ENCODE measurements around the gene SRR.
"Not testable (repeated sequence)": the region's sequence is repeated elsewhere in the genome, so short reads cannot be mapped to it uniquely, and the experiment has no call there.

SRR gene

GRCh38 chr17:2295575-2295974 lies 8.2 kb upstream of the SRR start:
- DNase-seq: no peak

- no peak for DNase-seq
These were observed 6.7 kb upstream of the SRR start for GRCh38 chr17:2297023-2297422.

GRCh38 chr17:2299136-2299535 lies 4.6 kb upstream of the SRR start:
- DNase-seq: no peak

GRCh38 chr17:2299756-2300155 lies 4.0 kb upstream of the SRR start:
- no peak for DNase-seq

- no peak for DNase-seq
These were observed 959 bp upstream of the SRR start for GRCh38 chr17:2302778-2303203.

GRCh38 chr17:2304931-2305330 lies 1.2 kb downstream of the SRR start:
- DNase-seq: no peak

- no peak for DNase-seq
These were observed 5.8 kb downstream of the SRR start for GRCh38 chr17:2309338-2310154.

- no peak for DNase-seq
These were observed 9.0 kb downstream of the SRR start for GRCh38 chr17:2312736-2313135.

GRCh38 chr17:2316916-2317205 lies 13.1 kb downstream of the SRR start:
- not testable (repeated sequence) for DNase-seq

- DNase-seq: no peak
These were observed 14.0 kb downstream of the SRR start for GRCh38 chr17:2317796-2318195.

GRCh38 chr17:2319051-2319450 lies 15.3 kb downstream of the SRR start:
- DNase-seq: no peak

GRCh38 chr17:2321399-2321798 lies 17.6 kb downstream of the SRR start:
- DNase-seq: no peak

- DNase-seq: no peak
These were observed 20.0 kb downstream of the SRR start for GRCh38 chr17:2323629-2324314.

- no peak for DNase-seq
These were observed 27.6 kb downstream of the SRR start for GRCh38 chr17:2331303-2331702.

GRCh38 chr17:2335726-2336214 lies 32.0 kb downstream of the SRR start:
- no peak for DNase-seq

- DNase-seq: peak; percentile 20
These were observed 32.6 kb downstream of the SRR start, which contains the start of gene TSR1 for GRCh38 chr17:2336215-2336851. Gene TSR1, minus strand, starts transcription at chr17:2336457. Its CDS starts 30 bp downstream, at chr17:2336427.

- DNase-seq: no peak
These were observed 33.2 kb downstream of the SRR start, which contains the start of gene SGSM2 for GRCh38 chr17:2336852-2337543. Gene SGSM2, plus strand, starts transcription at chr17:2337501. Its CDS starts 188 bp downstream, at chr17:2337689.

GRCh38 chr17:2337544-2338314 lies 34.0 kb downstream of the SRR start:
- no peak for DNase-seq

- no peak for DNase-seq
These were observed 34.5 kb downstream of the SRR start for GRCh38 chr17:2338315-2338657.

- DNase-seq: no peak
These were observed 39.7 kb downstream of the SRR start for GRCh38 chr17:2343421-2343820.

GRCh38 chr17:2344528-2344927 lies 40.8 kb downstream of the SRR start:
- no peak for DNase-seq

- no peak for DNase-seq
These were observed 42.7 kb downstream of the SRR start for GRCh38 chr17:2346475-2346874.

All from NCI-H524 treated with DMSO at 0.1 percent for 48 hours (cell line).